Epithelial cell of esophagus (primary cell): ENCODE data around the gene ZMYND15.
"Not testable (repeated sequence)": the region's sequence is repeated elsewhere in the genome, so short reads cannot be mapped to it uniquely, and the experiment has no call there.

ENCODE experiments used
- DNase-seq: peaks from one replicate; pipeline ENCODE4 v3.0.0; 2010; ENCODE audit warnings: low read depth
- H3K4me3 ChIP-seq: 2 replicates; pipeline ENCODE4 v1.5.1; 2011; ENCODE audit warnings: mild to moderate bottlenecking, low read length, control low read depth
- TF ChIP-seq, protein P1 (sequence below): IDR thresholded peaks from 2 replicates; pipeline ENCODE4 v1.5.1; 2011; ENCODE audit warnings: low read depth, mild to moderate bottlenecking, low read length, control low read depth, inconsistent platforms; ENCODE audit not compliant: insufficient read depth; ENCODE audit errors: missing control alignments

ZMYND15 gene, protein sequence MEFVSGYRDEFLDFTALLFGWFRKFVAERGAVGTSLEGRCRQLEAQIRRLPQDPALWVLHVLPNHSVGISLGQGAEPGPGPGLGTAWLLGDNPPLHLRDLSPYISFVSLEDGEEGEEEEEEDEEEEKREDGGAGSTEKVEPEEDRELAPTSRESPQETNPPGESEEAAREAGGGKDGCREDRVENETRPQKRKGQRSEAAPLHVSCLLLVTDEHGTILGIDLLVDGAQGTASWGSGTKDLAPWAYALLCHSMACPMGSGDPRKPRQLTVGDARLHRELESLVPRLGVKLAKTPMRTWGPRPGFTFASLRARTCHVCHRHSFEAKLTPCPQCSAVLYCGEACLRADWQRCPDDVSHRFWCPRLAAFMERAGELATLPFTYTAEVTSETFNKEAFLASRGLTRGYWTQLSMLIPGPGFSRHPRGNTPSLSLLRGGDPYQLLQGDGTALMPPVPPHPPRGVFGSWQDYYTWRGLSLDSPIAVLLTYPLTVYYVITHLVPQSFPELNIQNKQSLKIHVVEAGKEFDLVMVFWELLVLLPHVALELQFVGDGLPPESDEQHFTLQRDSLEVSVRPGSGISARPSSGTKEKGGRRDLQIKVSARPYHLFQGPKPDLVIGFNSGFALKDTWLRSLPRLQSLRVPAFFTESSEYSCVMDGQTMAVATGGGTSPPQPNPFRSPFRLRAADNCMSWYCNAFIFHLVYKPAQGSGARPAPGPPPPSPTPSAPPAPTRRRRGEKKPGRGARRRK

DNA sequence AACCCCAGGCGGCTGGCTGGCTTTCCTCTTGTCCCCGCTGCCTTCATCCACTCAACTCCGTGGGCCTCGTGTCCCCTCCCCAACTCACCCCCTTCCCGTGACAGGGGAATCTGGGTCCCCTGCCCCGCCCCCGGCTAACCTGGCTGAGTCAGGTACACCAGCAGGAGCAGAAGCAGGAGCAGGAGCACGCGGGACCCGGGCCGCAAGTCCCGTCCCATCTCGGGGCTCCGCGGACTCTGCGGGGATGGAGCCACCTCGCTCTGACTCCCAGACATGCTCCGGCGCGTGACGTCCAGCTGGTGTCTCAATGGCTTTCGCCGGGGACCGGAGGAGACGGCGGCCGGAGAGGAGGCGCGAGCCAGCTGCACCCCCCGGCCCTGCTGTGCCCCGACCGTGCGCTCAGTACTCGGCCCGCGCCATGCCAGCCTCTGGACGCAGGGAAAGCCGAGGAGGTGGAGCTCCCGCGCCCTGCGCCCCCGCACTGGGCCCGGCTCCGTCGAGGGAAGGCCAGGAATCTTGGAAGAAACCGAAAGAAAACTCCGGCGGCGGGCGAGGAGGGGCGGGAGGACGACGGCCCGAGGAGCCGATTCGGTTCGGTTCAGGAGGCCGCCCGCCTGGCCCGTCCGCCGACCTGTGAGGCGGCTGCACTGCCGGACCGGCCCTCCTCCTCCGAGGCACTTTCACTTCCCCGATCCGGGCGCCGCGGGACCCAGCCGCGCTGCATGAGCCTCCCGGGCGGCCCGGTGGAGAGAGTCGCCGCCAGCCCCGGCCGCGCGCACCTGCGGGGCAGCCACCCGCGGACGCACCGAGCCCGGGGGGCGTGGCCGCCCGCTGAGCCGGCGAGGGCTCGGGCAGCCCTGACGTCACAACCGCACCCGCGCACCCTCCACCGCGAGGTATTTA is at the start of gene ZMYND15, which contains the start of gene CXCL16:
ZMYND15 (plus strand) TSS at position 712 of the 903 bp plus-strand sequence. CDS start 716 bp downstream, outside the sequence.
CXCL16 (minus strand) TSS at position 807 of the 903 bp plus-strand sequence; CDS start at position 218, 589 bp downstream.
- TF ChIP-seq, protein P1, sequence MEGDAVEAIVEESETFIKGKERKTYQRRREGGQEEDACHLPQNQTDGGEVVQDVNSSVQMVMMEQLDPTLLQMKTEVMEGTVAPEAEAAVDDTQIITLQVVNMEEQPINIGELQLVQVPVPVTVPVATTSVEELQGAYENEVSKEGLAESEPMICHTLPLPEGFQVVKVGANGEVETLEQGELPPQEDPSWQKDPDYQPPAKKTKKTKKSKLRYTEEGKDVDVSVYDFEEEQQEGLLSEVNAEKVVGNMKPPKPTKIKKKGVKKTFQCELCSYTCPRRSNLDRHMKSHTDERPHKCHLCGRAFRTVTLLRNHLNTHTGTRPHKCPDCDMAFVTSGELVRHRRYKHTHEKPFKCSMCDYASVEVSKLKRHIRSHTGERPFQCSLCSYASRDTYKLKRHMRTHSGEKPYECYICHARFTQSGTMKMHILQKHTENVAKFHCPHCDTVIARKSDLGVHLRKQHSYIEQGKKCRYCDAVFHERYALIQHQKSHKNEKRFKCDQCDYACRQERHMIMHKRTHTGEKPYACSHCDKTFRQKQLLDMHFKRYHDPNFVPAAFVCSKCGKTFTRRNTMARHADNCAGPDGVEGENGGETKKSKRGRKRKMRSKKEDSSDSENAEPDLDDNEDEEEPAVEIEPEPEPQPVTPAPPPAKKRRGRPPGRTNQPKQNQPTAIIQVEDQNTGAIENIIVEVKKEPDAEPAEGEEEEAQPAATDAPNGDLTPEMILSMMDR: no peak
- peak; percentile 54 for DNase-seq
- H3K4me3 ChIP-seq: peak within 1 kb of the TSS; percentile 66

DNA sequence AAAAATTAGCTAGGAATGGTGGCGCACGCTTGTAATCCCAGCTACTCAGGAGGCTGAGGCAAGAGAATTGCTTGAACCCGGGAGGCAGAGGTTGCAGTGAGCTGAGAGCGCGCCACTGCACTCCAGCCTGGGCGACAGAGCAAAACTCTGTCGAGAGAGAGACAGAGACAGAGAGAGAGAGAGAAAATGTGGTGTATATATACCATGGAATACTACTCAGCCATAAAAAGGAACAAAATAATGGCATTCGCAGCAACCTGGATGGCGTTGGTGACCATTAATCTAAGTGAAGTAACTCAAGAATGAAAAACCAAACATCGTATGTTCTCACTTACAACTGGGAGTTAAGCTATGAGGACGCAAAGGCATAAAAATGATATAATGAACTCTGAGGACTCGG is 49.8 kb upstream of the ZMYND15 start:
- not testable (repeated sequence) for DNase-seq, H3K4me3 ChIP-seq

DNA sequence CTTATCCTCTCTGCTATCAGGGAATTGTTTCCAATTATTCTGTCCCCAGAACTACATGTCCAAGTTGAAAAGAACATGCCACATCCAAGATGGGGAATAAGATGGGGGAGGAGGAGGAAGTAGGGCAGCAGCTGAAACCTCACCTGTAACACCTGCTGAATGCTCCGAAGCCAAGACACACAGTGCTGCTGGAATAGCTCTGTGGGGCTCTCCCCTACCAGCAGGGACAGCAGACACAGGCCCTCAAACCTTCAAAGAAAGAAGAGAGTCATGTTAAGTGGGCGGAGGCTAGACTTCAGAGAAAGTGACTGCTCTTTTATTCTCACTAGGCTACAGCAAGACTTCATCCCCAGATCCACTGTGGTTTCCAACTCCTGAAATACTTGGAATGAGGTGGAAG is 48.9 kb upstream of the ZMYND15 start:
- TF ChIP-seq, protein P1: no peak
- no peak for DNase-seq
- H3K4me3 ChIP-seq: no peak overlapping the region

DNA sequence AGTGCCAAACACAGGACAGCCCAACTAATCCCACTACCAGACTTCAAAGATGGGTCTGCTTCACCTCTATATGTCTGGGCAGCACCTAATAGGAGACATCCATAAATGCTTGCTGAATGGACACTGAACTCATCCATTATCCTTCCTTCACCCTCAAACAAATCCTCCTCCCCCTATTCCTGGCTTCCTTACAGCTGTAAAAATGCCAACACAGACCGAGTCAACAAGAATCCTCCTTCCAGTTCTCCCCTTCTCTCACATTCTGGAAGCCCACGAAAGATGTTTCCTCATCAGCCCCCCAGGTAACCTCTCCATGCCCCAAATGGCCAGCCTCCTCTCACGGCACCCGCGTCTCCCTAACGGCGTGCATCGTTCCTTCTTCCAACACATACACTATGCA is 47.9 kb upstream of the ZMYND15 start:
- DNase-seq: no peak
- no peak overlapping the region for H3K4me3 ChIP-seq
- TF ChIP-seq, protein P1: no peak

DNA sequence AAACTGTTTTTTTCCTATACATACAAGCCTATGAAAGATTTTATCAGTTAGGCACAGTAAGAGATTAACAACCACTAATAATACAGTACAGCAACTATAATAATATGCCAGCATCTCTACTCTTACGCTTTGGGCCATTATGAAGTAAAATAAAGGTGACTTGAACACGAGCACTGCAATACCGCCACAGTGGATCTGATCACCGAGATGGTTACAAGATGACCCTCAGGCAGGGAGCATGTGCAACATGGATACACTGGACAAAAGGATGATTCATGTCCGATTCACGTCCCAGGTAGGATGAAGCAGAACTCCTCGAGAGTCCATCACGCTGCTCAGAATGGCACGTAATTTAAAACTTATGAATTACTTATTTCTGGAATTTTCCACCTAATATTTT is 46.2 kb upstream of the ZMYND15 start:
- no peak overlapping the region for H3K4me3 ChIP-seq
- TF ChIP-seq, protein P1: no peak
- DNase-seq: peak; percentile 33

DNA sequence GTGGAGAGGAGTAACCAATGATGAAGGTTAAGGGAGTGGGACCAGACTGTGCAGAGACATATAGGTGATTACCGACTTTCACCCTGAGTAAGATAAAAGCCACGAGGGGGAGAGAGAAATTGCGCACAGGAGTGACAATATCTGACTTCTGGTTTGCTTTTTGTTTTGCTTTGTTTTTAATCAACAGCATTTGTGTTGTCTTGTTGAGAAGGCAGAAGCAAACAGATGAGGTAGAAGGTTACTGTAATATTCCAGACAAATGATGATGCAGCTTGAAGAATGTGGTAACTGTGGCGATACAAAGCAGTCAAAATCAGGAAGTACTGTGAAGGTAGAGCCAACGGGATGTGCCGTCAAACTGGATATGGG is 43.2 kb upstream of the ZMYND15 start:
- no peak for DNase-seq
- TF ChIP-seq, protein P1: no peak
- H3K4me3 ChIP-seq: no peak overlapping the region

DNA sequence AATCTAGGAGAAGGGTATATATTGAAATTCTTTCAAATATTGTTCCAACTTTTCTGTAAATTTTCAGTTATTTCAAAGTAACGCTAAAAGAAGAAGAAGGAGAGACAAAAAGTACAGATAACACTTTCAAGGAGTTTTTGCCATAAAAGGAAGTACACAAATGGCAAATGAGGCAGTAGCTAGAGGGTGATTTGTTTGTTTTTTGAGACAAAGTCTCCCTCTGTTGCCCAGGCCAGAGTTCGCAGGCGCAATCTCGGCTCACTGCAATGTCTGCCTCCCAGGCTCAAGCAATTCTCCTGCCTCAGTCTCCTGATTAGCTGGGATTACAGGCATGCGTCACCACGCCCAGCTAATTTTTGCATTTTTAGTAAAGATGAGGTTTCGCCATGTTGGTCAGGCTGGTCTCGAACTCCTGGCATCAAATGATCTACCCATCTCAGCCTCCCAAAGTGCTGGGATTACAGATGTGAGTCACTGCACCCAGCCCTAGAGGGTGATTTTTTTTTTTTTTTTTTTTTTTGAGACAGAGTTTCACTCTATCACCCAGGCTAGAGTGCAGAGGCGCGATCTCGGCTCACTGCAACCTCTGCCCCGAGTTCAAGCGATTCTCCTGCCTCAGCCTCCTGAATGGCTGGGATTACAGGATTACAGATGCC is 40.1 kb upstream of the ZMYND15 start:
- not testable (repeated sequence) for DNase-seq, H3K4me3 ChIP-seq
